ENCODE results near the gene LLGL2.

Gene LLGL2

GRCh38 chr17:75493476-75494129 lies 31.9 kb upstream of the LLGL2 start:
- no peak for DNase-seq

- DNase-seq, result no peak
These were observed 31.1 kb upstream of the LLGL2 start for GRCh38 chr17:75494326-75494877.

GRCh38 chr17:75496005-75496404 lies 29.5 kb upstream of the LLGL2 start:
- no peak for DNase-seq

GRCh38 chr17:75498039-75498725 lies 27.3 kb upstream of the LLGL2 start:
- no peak for DNase-seq

- DNase-seq, result no peak
These were observed 26.7 kb upstream of the LLGL2 start for GRCh38 chr17:75498726-75499213.

GRCh38 chr17:75499313-75500022 lies 26.0 kb upstream of the LLGL2 start:
- DNase-seq, result no peak

GRCh38 chr17:75500419-75501216 lies 24.9 kb upstream of the LLGL2 start:
- no peak for DNase-seq

- DNase-seq, result no peak
These were observed 24.0 kb upstream of the LLGL2 start for GRCh38 chr17:75501378-75502071.

- no peak for DNase-seq
These were observed 23.3 kb upstream of the LLGL2 start for GRCh38 chr17:75502072-75502720.

- DNase-seq, result no peak
These were observed 22.7 kb upstream of the LLGL2 start for GRCh38 chr17:75502721-75503329.

GRCh38 chr17:75503337-75503950 lies 22.1 kb upstream of the LLGL2 start:
- DNase-seq, result no peak

GRCh38 chr17:75503976-75504346 lies 21.5 kb upstream of the LLGL2 start:
- DNase-seq, result no peak

- DNase-seq, result no peak
These were observed 20.9 kb upstream of the LLGL2 start for GRCh38 chr17:75504347-75505151.

- DNase-seq, result no peak
These were observed 20.4 kb upstream of the LLGL2 start for GRCh38 chr17:75505152-75505409.

- DNase-seq, result no peak
These were observed 19.9 kb upstream of the LLGL2 start for GRCh38 chr17:75505640-75506039.

- no peak for DNase-seq
These were observed 19.4 kb upstream of the LLGL2 start for GRCh38 chr17:75506134-75506533.

- no peak for DNase-seq
These were observed 18.6 kb upstream of the LLGL2 start for GRCh38 chr17:75506888-75507287.

- no peak for DNase-seq
These were observed 17.5 kb upstream of the LLGL2 start for GRCh38 chr17:75507733-75508719.

GRCh38 chr17:75508931-75509361 lies 16.6 kb upstream of the LLGL2 start:
- DNase-seq, result no peak

All from NCI-H2107 (cell line).